Breast epithelium (tissue), 3 donors: Measurements from ENCODE around the gene AADACL4.

ENCODE experiments used
- POLR2A ChIP-seq: fragments of 450-650 bp; IDR thresholded peaks from one replicate; pipeline ENCODE4 v1.6.1; 2016; ENCODE audit warnings: antibody characterized with exemption, mild to moderate bottlenecking, moderate library complexity
- POLR2AphosphoS5 ChIP-seq, 3 donors: sonication (generic); formaldehyde crosslinking; IDR thresholded peaks; one replicate each; pipeline ENCODE4 v1.6.1; 2017; ENCODE audit warnings: antibody characterized with exemption in 3 of 3
- TF ChIP-seq, protein P1 (sequence below), 3 donors: fragments of 450-650 bp; IDR thresholded peaks; one replicate each; pipeline ENCODE4 v1.5.1; 2016 to 2017; ENCODE audit warnings: antibody characterized with exemption in 3 of 3, mild to moderate bottlenecking in 3 of 3, moderate library complexity in 3 of 3

DNA sequence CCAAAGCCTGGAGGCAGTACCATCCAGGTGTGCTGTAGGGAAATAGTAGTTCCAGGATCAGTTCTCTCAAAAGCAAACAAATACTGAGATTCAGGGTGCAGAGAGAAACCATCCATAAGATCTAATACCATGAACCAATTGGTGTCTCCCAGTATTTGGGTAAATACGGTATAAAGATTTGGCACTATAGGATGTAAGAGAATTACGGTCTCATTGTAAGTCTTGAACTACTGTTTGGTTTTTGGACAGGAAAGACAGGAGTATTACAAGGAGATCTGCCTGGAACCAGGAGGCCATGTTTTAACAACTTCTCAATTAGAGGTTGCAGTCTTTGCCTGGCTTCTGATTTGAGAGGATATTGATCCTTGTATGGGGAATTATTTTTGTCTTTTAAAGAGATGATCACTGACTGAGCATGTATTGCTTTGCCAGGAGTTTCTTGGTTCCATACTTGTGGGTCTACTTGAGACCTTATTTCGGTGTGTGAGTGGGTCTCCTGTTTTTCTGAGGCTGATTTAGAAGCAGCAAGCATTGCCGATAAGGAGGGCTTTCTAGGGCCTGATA lies 10.2 kb downstream of the AADACL4 start:
- TF ChIP-seq, protein P1, sequence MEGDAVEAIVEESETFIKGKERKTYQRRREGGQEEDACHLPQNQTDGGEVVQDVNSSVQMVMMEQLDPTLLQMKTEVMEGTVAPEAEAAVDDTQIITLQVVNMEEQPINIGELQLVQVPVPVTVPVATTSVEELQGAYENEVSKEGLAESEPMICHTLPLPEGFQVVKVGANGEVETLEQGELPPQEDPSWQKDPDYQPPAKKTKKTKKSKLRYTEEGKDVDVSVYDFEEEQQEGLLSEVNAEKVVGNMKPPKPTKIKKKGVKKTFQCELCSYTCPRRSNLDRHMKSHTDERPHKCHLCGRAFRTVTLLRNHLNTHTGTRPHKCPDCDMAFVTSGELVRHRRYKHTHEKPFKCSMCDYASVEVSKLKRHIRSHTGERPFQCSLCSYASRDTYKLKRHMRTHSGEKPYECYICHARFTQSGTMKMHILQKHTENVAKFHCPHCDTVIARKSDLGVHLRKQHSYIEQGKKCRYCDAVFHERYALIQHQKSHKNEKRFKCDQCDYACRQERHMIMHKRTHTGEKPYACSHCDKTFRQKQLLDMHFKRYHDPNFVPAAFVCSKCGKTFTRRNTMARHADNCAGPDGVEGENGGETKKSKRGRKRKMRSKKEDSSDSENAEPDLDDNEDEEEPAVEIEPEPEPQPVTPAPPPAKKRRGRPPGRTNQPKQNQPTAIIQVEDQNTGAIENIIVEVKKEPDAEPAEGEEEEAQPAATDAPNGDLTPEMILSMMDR (IDR thresholded peaks at IDR 0.05): no peak
- no peak for TF ChIP-seq POLR2AphosphoS5 (IDR thresholded peaks at IDR 0.05)
- no peak for TF ChIP-seq POLR2A
